Chondrocyte (in vitro differentiated cells): ENCODE data around the gene CDK14. TPM values are rescaled to one million over a fixed set of nuclear protein-coding genes. Genes with fewer than 3 reads are reported as not detected.

Source experiments
- DNase-seq: peaks from one replicate; pipeline ENCODE4 v3.0.0; 2021; ENCODE audit warnings: mixed read lengths, low spot score
- H3K27ac Mint-ChIP-seq: one replicate; pipeline ENCODE4 v1.8.0; 2021; ENCODE audit warnings: mild to moderate bottlenecking, moderate library complexity, mixed read lengths; ENCODE audit not compliant: unreplicated experiment
- H3K27me3 Mint-ChIP-seq: 2 replicates; pipeline ENCODE4 v1.8.0; 2021; ENCODE audit warnings: low read depth, mixed read lengths
- H3K36me3 Mint-ChIP-seq: 2 replicates; pipeline ENCODE4 v1.8.0; 2021; ENCODE audit warnings: low read depth, mixed read lengths
- H3K4me1 Mint-ChIP-seq: 2 replicates; pipeline ENCODE4 v1.8.0; 2021; ENCODE audit warnings: low read depth, mild to moderate bottlenecking, mixed read lengths
- H3K4me3 Mint-ChIP-seq: one replicate; pipeline ENCODE4 v1.8.0; 2021; ENCODE audit warnings: mild to moderate bottlenecking, moderate library complexity, mixed read lengths; ENCODE audit not compliant: unreplicated experiment
- H3K9me3 Mint-ChIP-seq: 2 replicates; pipeline ENCODE4 v1.8.0; 2021; ENCODE audit warnings: low read depth, mixed read lengths
- CTCF ChIP-seq: fragments of 200-600 bp; sonication (generic); IDR thresholded peaks from 2 replicates; pipeline ENCODE4 v1.5.0; 2021; ENCODE audit warnings: antibody characterized with exemption, mild to moderate bottlenecking, moderate library complexity
- total RNA-seq: library from RNA; stranded (reverse); gene quantifications from 3 replicates; pipeline ENCODE4 v1.2.1, GENCODE V29; 2021

CDK14 gene
- total RNA-seq, 1 donor from 2014 or later = 61.4 TPM

DNA sequence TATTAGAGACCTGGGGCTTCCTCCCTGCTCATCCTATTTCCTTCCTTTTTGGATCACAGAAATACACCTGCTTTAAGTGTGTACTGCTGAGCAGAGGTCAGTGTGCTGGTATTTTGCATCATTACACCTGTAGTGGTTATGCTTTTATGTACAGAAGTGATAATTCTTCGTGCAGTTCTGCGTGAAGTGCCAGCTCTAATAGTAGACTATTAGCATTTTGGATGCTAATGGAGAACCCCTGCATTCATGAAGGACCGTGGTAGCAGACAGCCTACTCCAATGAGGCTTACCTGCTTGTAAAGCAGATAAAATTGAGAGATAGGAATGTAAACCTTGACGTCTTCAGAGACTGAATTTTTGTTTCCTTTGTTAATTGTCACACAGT is 114.3 kb downstream of the CDK14 start:
- Mint-ChIP-seq H3K27ac (peak overlapping the region; percentile 42), H3K4me3 (no peak overlapping the region), H3K36me3 (no peaks in the 10 kb centered on the region), H3K27me3 (no peaks in the 10 kb centered on the region), H3K4me1 (peaks cover 62% of the 10 kb centered on the region), H3K9me3 (no peaks in the 10 kb centered on the region)
- no peak for DNase-seq
- no peak for TF ChIP-seq CTCF

- H3K27ac Mint-ChIP-seq = no peak overlapping the region
- DNase-seq = no peak
- no peaks in the 10 kb centered on the region for H3K9me3 Mint-ChIP-seq
- no peak overlapping the region for H3K4me3 Mint-ChIP-seq
- TF ChIP-seq CTCF = no peak
- no peaks in the 10 kb centered on the region for H3K36me3 Mint-ChIP-seq
- no peaks in the 10 kb centered on the region for H3K27me3 Mint-ChIP-seq
- peaks cover 76% of the 10 kb centered on the region for H3K4me1 Mint-ChIP-seq
Measured at GRCh38 chr7:90713628-90714027, 117.5 kb downstream of the CDK14 start.

GRCh38 chr7:90715067-90715466 is 118.9 kb downstream of the CDK14 start:
- Mint-ChIP-seq H3K36me3 (no peaks in the 10 kb centered on the region), H3K4me1 (peaks cover 76% of the 10 kb centered on the region), H3K27ac (no peak overlapping the region), H3K4me3 (no peak overlapping the region), H3K9me3 (no peaks in the 10 kb centered on the region), H3K27me3 (no peaks in the 10 kb centered on the region)
- no peak for DNase-seq
- TF ChIP-seq CTCF = no peak

DNA sequence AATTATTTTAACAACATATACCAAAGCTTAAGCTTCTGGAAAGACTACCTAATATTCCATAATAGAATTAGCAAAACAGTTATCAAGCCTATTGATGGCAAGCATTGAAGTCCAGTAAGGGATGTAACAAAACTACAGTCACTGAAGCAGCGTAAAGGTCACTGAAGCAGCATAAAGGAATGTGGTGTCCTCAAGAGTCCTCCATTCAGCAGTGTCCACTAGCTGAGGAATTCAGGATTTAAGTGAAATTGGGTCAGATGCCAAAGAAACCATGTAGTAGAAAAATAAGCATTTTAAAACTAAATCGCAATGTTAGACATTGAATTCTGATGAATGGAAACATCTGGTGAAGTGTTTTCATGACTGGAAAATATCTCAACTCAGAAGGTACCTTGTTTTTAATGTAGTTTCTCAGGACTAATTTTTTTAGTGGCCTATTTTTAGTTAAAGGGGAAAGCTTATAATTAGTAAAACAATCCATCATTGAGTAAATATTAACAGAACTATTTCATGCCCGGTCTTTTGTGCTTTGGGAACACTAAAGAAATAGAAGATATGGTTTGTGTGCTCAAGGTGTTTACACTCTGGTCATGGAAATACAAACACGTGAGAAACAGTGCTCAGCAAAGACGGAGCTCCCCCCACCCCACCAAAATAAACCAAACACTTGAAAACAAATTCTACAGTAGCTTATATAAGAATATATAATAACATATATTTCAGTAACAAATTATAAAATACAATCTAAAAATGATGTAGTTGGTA is 121.4 kb downstream of the CDK14 start:
- DNase-seq = no peak
- H3K4me1 Mint-ChIP-seq = peaks cover 80% of the 10 kb centered on the region
- peak overlapping the region; percentile 82 for H3K27ac Mint-ChIP-seq
- TF ChIP-seq CTCF = no peak
- no peaks in the 10 kb centered on the region for H3K27me3 Mint-ChIP-seq
- H3K36me3 Mint-ChIP-seq = no peaks in the 10 kb centered on the region
- H3K4me3 Mint-ChIP-seq = no peak overlapping the region
- no peaks in the 10 kb centered on the region for H3K9me3 Mint-ChIP-seq

DNA sequence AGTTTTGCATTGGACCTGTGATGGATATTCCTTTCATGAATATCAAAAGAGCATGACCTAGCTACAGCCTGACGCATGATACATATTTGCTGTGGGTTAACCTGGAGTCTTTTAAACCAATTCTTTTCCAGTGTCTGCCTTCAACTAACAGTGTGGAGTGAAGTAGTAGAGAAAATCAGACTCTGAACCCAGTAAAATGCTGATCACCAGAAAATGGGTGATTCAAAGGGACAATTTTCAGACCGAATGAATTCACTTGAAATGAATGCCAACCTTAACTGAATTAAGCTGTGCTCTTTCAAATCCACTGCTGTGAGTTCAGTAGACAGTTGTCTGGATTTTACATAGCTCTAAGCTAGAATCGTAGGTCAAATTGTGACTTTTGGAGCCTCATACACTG is 123.0 kb downstream of the CDK14 start:
- H3K27ac Mint-ChIP-seq = no peak overlapping the region
- TF ChIP-seq CTCF = no peak
- H3K9me3 Mint-ChIP-seq = no peaks in the 10 kb centered on the region
- H3K4me3 Mint-ChIP-seq = no peak overlapping the region
- no peaks in the 10 kb centered on the region for H3K27me3 Mint-ChIP-seq
- H3K4me1 Mint-ChIP-seq = peaks cover 89% of the 10 kb centered on the region
- H3K36me3 Mint-ChIP-seq = no peaks in the 10 kb centered on the region
- DNase-seq = no peak
